GM18498 (cell line): ENCODE measurements around the gene GOLGB1.
A peak's percentile ranks its signal among the peaks of the same experiment; 100 is the strongest.
"Not testable (repeated sequence)": the region's sequence is repeated elsewhere in the genome, so short reads cannot be mapped to it uniquely, and the experiment has no call there.

ENCODE experiments used
- ATAC-seq: cut with Tn5 transposase; IDR thresholded peaks from one replicate; pipeline ENCODE4 v1.9.1; 2021; ENCODE audit warnings: mild to moderate bottlenecking, moderate library complexity; ENCODE audit not compliant: unreplicated experiment

The GOLGB1 gene

GRCh38 chr3:121749276-121750086 is at the start of gene GOLGB1:
TSS of gene GOLGB1 (minus strand) at chr3:121749741. CDS start at chr3:121730971, 18,770 bp downstream.
- peak; percentile 97 for ATAC-seq

- no peak for ATAC-seq
Measured at GRCh38 chr3:121796970-121797369, 47.4 kb upstream of the GOLGB1 start.

- peak; percentile 62 for ATAC-seq
Measured at GRCh38 chr3:121794264-121794983, 44.9 kb upstream of the GOLGB1 start.

- peak; percentile 66 for ATAC-seq
Measured at GRCh38 chr3:121793078-121793477, 43.5 kb upstream of the GOLGB1 start.

- no peak for ATAC-seq
Measured at GRCh38 chr3:121786485-121786884, 36.9 kb upstream of the GOLGB1 start.

GRCh38 chr3:121782784-121783183 is 33.2 kb upstream of the GOLGB1 start:
- not testable (repeated sequence) for ATAC-seq

GRCh38 chr3:121781611-121782010 is 32.1 kb upstream of the GOLGB1 start:
- no peak for ATAC-seq

GRCh38 chr3:121775095-121775494 is 25.6 kb upstream of the GOLGB1 start:
- not testable (repeated sequence) for ATAC-seq

GRCh38 chr3:121769246-121769645 is 19.7 kb upstream of the GOLGB1 start:
- ATAC-seq: no peak

- ATAC-seq: no peak
Measured at GRCh38 chr3:121768452-121768851, 18.9 kb upstream of the GOLGB1 start.

- no peak for ATAC-seq
Measured at GRCh38 chr3:121759541-121760202, 10.1 kb upstream of the GOLGB1 start.

- ATAC-seq: no peak
Measured at GRCh38 chr3:121758727-121759450, 9.3 kb upstream of the GOLGB1 start.

GRCh38 chr3:121757812-121758545 is 8.4 kb upstream of the GOLGB1 start:
- no peak for ATAC-seq

GRCh38 chr3:121757087-121757811 is 7.7 kb upstream of the GOLGB1 start:
- ATAC-seq: no peak

GRCh38 chr3:121752772-121753171 is 3.2 kb upstream of the GOLGB1 start:
- no peak for ATAC-seq

GRCh38 chr3:121752261-121752660 is 2.7 kb upstream of the GOLGB1 start:
- ATAC-seq: no peak

- no peak for ATAC-seq
Measured at GRCh38 chr3:121750087-121750415, 510 bp upstream of the GOLGB1 start.

- no peak for ATAC-seq
Measured at GRCh38 chr3:121748680-121749275, 763 bp downstream of the GOLGB1 start.

- ATAC-seq: no peak
Measured at GRCh38 chr3:121747976-121748375, 1.6 kb downstream of the GOLGB1 start.
